OCI-LY3 (cell line): ENCODE measurements around the gene NUP88.
A peak's percentile ranks its signal among the peaks of the same experiment; 100 is the strongest.

Experiments
- H2AFZ ChIP-seq: fragments of 200-600, 300-600 bp; shearing (Covaris generic); 2 replicates; pipeline ENCODE4 v1.6.0; 2014; ENCODE audit warnings: antibody characterized with exemption, low read depth, low read length
- H3K27ac ChIP-seq: fragments of 200-600, 300-600 bp; sonication (generic); 2 replicates; pipeline ENCODE4 v1.5.1; 2014; ENCODE audit warnings: mild to moderate bottlenecking, low read length, moderate library complexity, mixed read lengths
- H3K27me3 ChIP-seq: fragments of 200-600, 300-600 bp; sonication (generic); 2 replicates; pipeline ENCODE4 v1.6.1; 2014; ENCODE audit warnings: low read depth, low read length, mixed read lengths
- H3K36me3 ChIP-seq: fragments of 200-600, 300-600 bp; sonication (generic); replicated peaks from 2 replicates; pipeline ENCODE3; 2014; ENCODE audit warnings: low read depth, low read length, mixed read lengths
- H3K4me1 ChIP-seq: fragments of 300-600, 200-600 bp; sonication (generic); 2 replicates; pipeline ENCODE4 v1.6.1; 2014; ENCODE audit warnings: low read length, mixed read lengths
- H3K4me2 ChIP-seq: fragments of 200-600, 300-600 bp; sonication (generic); 2 replicates; pipeline ENCODE4 v1.6.1; 2014; ENCODE audit warnings: low read length, mixed read lengths
- H3K4me3 ChIP-seq: fragments of 300-600, 200-600 bp; sonication (generic); 2 replicates; pipeline ENCODE4 v1.5.1; 2014; ENCODE audit warnings: antibody characterized with exemption, mild to moderate bottlenecking, low read length, moderate library complexity
- H3K79me2 ChIP-seq: fragments of 300-600, 200-600 bp; shearing (Covaris generic); 2 replicates; pipeline ENCODE4 v1.6.1; 2014; ENCODE audit warnings: mild to moderate bottlenecking, low read length, mixed read lengths
- H3K9ac ChIP-seq: fragments of 300-600, 200-600 bp; shearing (Covaris generic); 2 replicates; pipeline ENCODE4 v1.6.0; 2014; ENCODE audit warnings: mild to moderate bottlenecking, low read length, moderate library complexity
- H3K9me3 ChIP-seq: fragments of 200-600, 300-600 bp; shearing (Covaris generic); 2 replicates; pipeline ENCODE4 v1.6.1; 2014; ENCODE audit warnings: low read length, mixed read lengths; ENCODE audit not compliant: insufficient read depth
- H4K20me1 ChIP-seq: fragments of 200-600, 300-600 bp; sonication (generic); 2 replicates; pipeline ENCODE4 v1.6.1; 2016; ENCODE audit warnings: low read length, mixed read lengths; ENCODE audit not compliant: insufficient read depth
- CTCF ChIP-seq: fragments of 200-600, 300-600 bp; sonication (generic); IDR thresholded peaks from 2 replicates; pipeline ENCODE4 v1.5.1; 2014; ENCODE audit warnings: antibody characterized with exemption, low read length, low read depth
- EZH2phosphoT487 ChIP-seq: fragments of 200-600 bp; shearing (Covaris generic); IDR thresholded peaks from 2 replicates; pipeline ENCODE4 v1.6.1; 2018; ENCODE audit warnings: antibody characterized with exemption, mixed run types, low read depth

Gene NUP88

GRCh38 chr17:5379351-5380107, 39.9 kb downstream of the NUP88 start:
- no peak overlapping the region for H3K4me3 ChIP-seq
- no peak overlapping the region for H3K27ac ChIP-seq
- no peak overlapping the region for H2AFZ ChIP-seq
- peaks cover 60% of the 10 kb centered on the region for H3K36me3 ChIP-seq
- no peak overlapping the region for H3K4me2 ChIP-seq
- H3K79me2 ChIP-seq = no peaks in the 10 kb centered on the region
- H3K27me3 ChIP-seq = no peaks in the 10 kb centered on the region
- no peaks in the 10 kb centered on the region for H3K4me1 ChIP-seq
- TF ChIP-seq EZH2phosphoT487 = no peak
- TF ChIP-seq CTCF = no peak
- no peaks in the 10 kb centered on the region for H3K9me3 ChIP-seq
- H3K9ac ChIP-seq = no peak overlapping the region
- H4K20me1 ChIP-seq = no peaks in the 10 kb centered on the region

- no peaks in the 10 kb centered on the region for H4K20me1 ChIP-seq
- H3K79me2 ChIP-seq = no peaks in the 10 kb centered on the region
- peaks cover 54% of the 10 kb centered on the region for H3K36me3 ChIP-seq
- H3K4me1 ChIP-seq = 0 out of 2 replicates have a peak, but pooled peaks cover under 1% of the 10 kb centered on the region
- H3K4me3 ChIP-seq = no peak overlapping the region
- H3K27ac ChIP-seq = no peak overlapping the region
- no peak overlapping the region for H3K9ac ChIP-seq
- H3K27me3 ChIP-seq = no peaks in the 10 kb centered on the region
- no peak overlapping the region for H2AFZ ChIP-seq
- no peaks in the 10 kb centered on the region for H3K9me3 ChIP-seq
- no peak for TF ChIP-seq EZH2phosphoT487
- TF ChIP-seq CTCF = no peak
- H3K4me2 ChIP-seq = no peak overlapping the region
Observed at GRCh38 chr17:5378566-5379207, 40.8 kb downstream of the NUP88 start.

GRCh38 chr17:5373112-5373511, 46.4 kb downstream of the NUP88 start:
- Histone ChIP-seq H3K27me3 (no peaks in the 10 kb centered on the region), H3K9ac (no peak overlapping the region), H3K4me2 (peak overlapping the region; percentile 32; the same call in 1 of the 2 replicates), H2AFZ (no peak overlapping the region), H3K9me3 (no peaks in the 10 kb centered on the region), H3K4me1 (peaks cover 15% of the 10 kb centered on the region), H3K79me2 (no peaks in the 10 kb centered on the region), H3K27ac (peak overlapping the region; percentile 57), H3K4me3 (no peak overlapping the region), H3K36me3 (peaks cover 39% of the 10 kb centered on the region), H4K20me1 (no peaks in the 10 kb centered on the region)
- TF ChIP-seq CTCF (no peak), EZH2phosphoT487 (no peak)

GRCh38 chr17:5370411-5370810, 49.1 kb downstream of the NUP88 start:
- TF ChIP-seq CTCF (no peak), EZH2phosphoT487 (no peak)
- Histone ChIP-seq H3K27me3 (no peaks in the 10 kb centered on the region), H3K4me3 (no peak overlapping the region), H3K9ac (no peak overlapping the region), H3K4me1 (peaks cover 18% of the 10 kb centered on the region), H3K36me3 (peaks cover 31% of the 10 kb centered on the region), H4K20me1 (no peaks in the 10 kb centered on the region), H3K9me3 (no peaks in the 10 kb centered on the region), H2AFZ (no peak overlapping the region), H3K79me2 (no peaks in the 10 kb centered on the region), H3K27ac (no peak overlapping the region), H3K4me2 (no peak overlapping the region)
